T-cell (primary cell): ENCODE measurements around the gene ANKRD63. TPM values are rescaled to one million over a fixed set of nuclear protein-coding genes. Genes with fewer than 3 reads are reported as not detected.
A peak's percentile ranks its signal among the peaks of the same experiment; 100 is the strongest.

Source experiments
- ATAC-seq, 4 experiments: fragments of 200-7000 bp in 3 of 4; fragments of 150-1000 bp in 1 of 4; cut with Tn5 transposase; replicated peaks in 1 of 4; 1 replicate in 3 of 4; 2 replicates in 1 of 4; pipeline ENCODE4 v1.10.0; 2021; ENCODE audit warnings: moderate library complexity in 3 of 4, mild to moderate bottlenecking in 2 of 4, moderate number of reproducible peaks in 1 of 4
- CTCF ChIA-PET, 2 donors: fragments of 300-600 bp; sonication (Branson Sonifier 250); formaldehyde crosslinking; loops; one replicate each; lab custom pipeline; 2022; ENCODE audit warnings: antibody characterized with exemption in 2 of 2; lab: Charles Lee
- POLR2A ChIA-PET, 2 donors: fragments of 300-600 bp; sonication (Branson Sonifier 250); formaldehyde crosslinking; loops; one replicate each; lab custom pipeline; 2022; ENCODE audit warnings: antibody characterized with exemption in 2 of 2; lab: Charles Lee
- DNase-seq, 35 experiments: peaks; one replicate each; pipeline versions ENCODE4 v3.0.0 to v3.0.0-alpha.2; 2013 to 2023
- H3K27ac ChIP-seq: one replicate; pipeline ENCODE4 v1.5.1; 2013; ENCODE audit warnings: low read length
- H3K27me3 ChIP-seq, 2 experiments: replicated peaks in 1 of 2; 1 replicate in 1 of 2; 2 replicates in 1 of 2; pipeline versions ENCODE4 v1.6.1 to v1.7.0; 2013; ENCODE audit warnings: low read length in 1 of 2, mixed read lengths in 1 of 2; ENCODE audit not compliant: control insufficient read depth in 2 of 2, insufficient read depth in 2 of 2; ENCODE audit errors: extremely low read depth in 1 of 2
- H3K36me3 ChIP-seq, 2 donors: 1 replicate in 1 of 2; 2 replicates in 1 of 2; pipeline versions ENCODE4 v1.6.1 to v1.7.0; 2013; ENCODE audit warnings: low read length in 1 of 2; ENCODE audit not compliant: control insufficient read depth in 2 of 2, insufficient read depth in 1 of 2; ENCODE audit errors: extremely low read depth in 1 of 2
- H3K4me1 ChIP-seq, 2 experiments: 1 replicate in 1 of 2; 2 replicates in 1 of 2; pipeline versions ENCODE4 v1.6.1 to v1.7.0; 2013; ENCODE audit warnings: low read length in 2 of 2, mixed read lengths in 1 of 2; ENCODE audit not compliant: insufficient read depth in 2 of 2, control insufficient read depth in 1 of 2; ENCODE audit errors: extremely low read depth in 1 of 2
- H3K4me3 ChIP-seq, 2 donors: 1 replicate in 1 of 2; 2 replicates in 1 of 2; pipeline versions ENCODE4 v1.5.1 to v1.7.0; 2013; ENCODE audit warnings: mild to moderate bottlenecking in 2 of 2, low read length in 1 of 2, moderate library complexity in 1 of 2; ENCODE audit not compliant: control insufficient read depth in 1 of 2; ENCODE audit errors: extremely low read depth in 1 of 2
- H3K9me3 ChIP-seq: 2 replicates; pipeline ENCODE4 v1.7.0; 2013
- H3K27ac Mint-ChIP-seq, 2 donors: one replicate each; pipeline ENCODE4 v1.8.0; 2020 to 2021; ENCODE audit warnings: mild to moderate bottlenecking in 2 of 2, mixed read lengths in 2 of 2
- H3K27me3 Mint-ChIP-seq, 2 donors: one replicate each; pipeline ENCODE4 v1.8.0; 2021 to 2022; ENCODE audit warnings: mixed read lengths in 2 of 2
- H3K36me3 Mint-ChIP-seq: one replicate; pipeline ENCODE4 v1.8.0; 2021; ENCODE audit warnings: mixed read lengths
- H3K4me1 Mint-ChIP-seq, 3 donors: one replicate each; pipeline ENCODE4 v1.8.0; 2020 to 2022; ENCODE audit warnings: mixed read lengths in 3 of 3, mild to moderate bottlenecking in 1 of 3
- H3K4me3 Mint-ChIP-seq, 3 donors: one replicate each; pipeline ENCODE4 v1.8.0; 2020 to 2022; ENCODE audit warnings: mild to moderate bottlenecking in 3 of 3, mixed read lengths in 3 of 3, moderate library complexity in 3 of 3
- H3K9me3 Mint-ChIP-seq, 3 donors: one replicate each; pipeline ENCODE4 v1.8.0; 2020 to 2022; ENCODE audit warnings: mixed read lengths in 3 of 3
- WGBS: methylation state at CpG from one replicate; pipeline ENCODE4 v1.1.5; 2013; ENCODE audit warnings: missing lambda C conversion rate; ENCODE audit not compliant: insufficient coverage; 5-methylcytosine and 5-hydroxymethylcytosine counted together
- total RNA-seq, 35 experiments: library from RNA in 6 of 35; stranded (reverse) in 6 of 35; fragments of 120-200 nt in 1 of 35; gene quantifications; one replicate each; pipeline versions ENCODE4 v1.2.1 to v1.2.4 and lab custom pipeline; 2013 to 2026

Gene ANKRD63
- total RNA-seq, 5 donors from 2014 or later (not counting 1 experiment from before 2014, with no cell fraction given): 0.23 to 0.38 TPM; not detected in 3

DNA sequence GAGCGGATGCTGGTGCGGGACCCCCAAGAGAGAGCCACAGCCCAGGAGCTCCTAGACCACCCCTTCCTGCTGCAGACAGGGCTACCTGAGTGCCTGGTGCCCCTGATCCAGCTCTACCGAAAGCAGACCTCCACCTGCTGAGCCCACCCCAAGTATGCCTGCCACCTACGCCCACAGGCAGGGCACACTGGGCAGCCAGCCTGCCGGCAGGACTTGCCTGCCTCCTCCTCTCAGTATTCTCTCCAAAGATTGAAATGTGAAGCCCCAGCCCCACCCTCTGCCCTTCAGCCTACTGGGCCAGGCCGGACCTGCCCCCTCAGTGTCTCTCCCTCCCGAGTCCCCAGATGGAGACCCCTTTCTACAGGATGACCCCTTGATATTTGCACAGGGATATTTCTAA is 6.9 kb downstream of the ANKRD63 start:
- Mint-ChIP-seq H3K4me3 (no peak overlapping the region), H3K36me3 (no peaks in the 10 kb centered on the region), H3K9me3 (no peaks in the 10 kb centered on the region), H3K27me3 (peaks cover 4 to 37% of the 10 kb centered on the region in 2 donors), H3K27ac (no peak overlapping the region), H3K4me1 (peaks cover 4 to 5% (median 4%) of the 10 kb centered on the region in 3 donors)
- ATAC-seq (no peak), DNase-seq (no peak)
- no peak overlapping the region for H3K27ac ChIP-seq
- WGBS: 95% methylated on average over 7 of the region's 7 CpGs
- H3K36me3 ChIP-seq: no peaks in the 10 kb centered on the region
- H3K9me3 ChIP-seq: no peaks in the 10 kb centered on the region
- ChIA-PET CTCF (interaction anchor here (0.5 to 3.8 kb wide), 4 partner anchors 58 to 590 kb away, joined by 4 to 39 read pairs (median 4); no protein-coding TSS in a partner anchor), POLR2A (interaction anchor here in 1 of 2 donors (0.6 kb wide), 1 partner anchor 695 kb away, joined by 10 read pairs; no protein-coding TSS in a partner anchor)
- H3K4me3 ChIP-seq: no peak overlapping the region
- H3K27me3 ChIP-seq: peaks cover 0 to 48% of the 10 kb centered on the region in 2 experiments
- peaks cover 0 to 21% of the 10 kb centered on the region in 2 experiments for H3K4me1 ChIP-seq

DNA sequence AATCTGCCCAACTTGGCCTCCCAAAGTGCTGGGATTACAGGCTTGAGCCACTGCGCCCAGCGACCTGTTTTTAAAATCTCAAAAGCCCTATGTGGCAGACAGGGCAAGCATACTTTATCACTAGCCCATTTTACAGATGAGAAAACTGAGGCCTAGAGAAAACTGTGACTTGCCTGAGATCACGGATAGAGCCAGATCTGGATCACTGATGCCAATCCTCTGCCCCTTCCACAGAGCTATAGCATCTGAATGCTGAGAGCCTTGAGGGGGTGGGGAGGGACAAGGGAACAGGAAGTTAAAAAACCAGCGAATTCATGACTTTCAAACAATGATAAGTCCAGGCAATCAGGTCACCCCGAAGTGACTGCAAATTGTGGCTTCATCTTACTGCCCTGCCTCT is 7.3 kb downstream of the ANKRD63 start:
- Histone ChIP-seq H3K4me1 (peaks cover 0 to 21% of the 10 kb centered on the region in 2 experiments), H3K9me3 (no peaks in the 10 kb centered on the region), H3K4me3 (no peak overlapping the region), H3K36me3 (no peaks in the 10 kb centered on the region), H3K27me3 (peaks cover 0 to 44% of the 10 kb centered on the region in 2 experiments), H3K27ac (no peak overlapping the region)
- no peak for ATAC-seq
- H3K36me3 Mint-ChIP-seq: no peaks in the 10 kb centered on the region
- H3K4me3 Mint-ChIP-seq: no peak overlapping the region
- H3K4me1 Mint-ChIP-seq: peaks cover 4 to 5% (median 4%) of the 10 kb centered on the region in 3 donors
- H3K9me3 Mint-ChIP-seq: no peaks in the 10 kb centered on the region
- H3K27me3 Mint-ChIP-seq: peaks cover 3 to 33% of the 10 kb centered on the region in 2 donors
- 61% methylated on average over 4 of the region's 5 CpGs for WGBS
- no peak overlapping the region for H3K27ac Mint-ChIP-seq
- CTCF ChIA-PET: interaction anchor here (0.5 to 3.8 kb wide), 8 partner anchors 29 to 589 kb away, joined by 3 to 39 read pairs (median 4); no protein-coding TSS in a partner anchor
- DNase-seq: no peak
- POLR2A ChIA-PET: interaction anchor here in 1 of 2 donors (0.6 kb wide), 1 partner anchor 235 kb away, joined by 3 read pairs; no protein-coding TSS in a partner anchor

GRCh38 chr15:40274350-40275274 is 8.3 kb downstream of the ANKRD63 start:
- peaks cover 3 to 28% of the 10 kb centered on the region in 2 donors for H3K27me3 Mint-ChIP-seq
- ChIA-PET CTCF (interaction anchor here (0.6 to 3.8 kb wide), 34 partner anchors 9 to 588 kb away, joined by 3 to 48 read pairs (median 4); partner anchors contain the start of genes PLCB2 (in 1 of the 2) and SRP14 (in 1 of the 2)), POLR2A (interaction anchor here in 1 of 2 donors (0.6 kb wide), 2 partner anchors 234 to 417 kb away, joined by 3 to 8 read pairs; no protein-coding TSS in a partner anchor)
- peak; percentile 69 to 93 (median 84) for DNase-seq
- H3K4me1 ChIP-seq: peaks cover 0 to 19% of the 10 kb centered on the region in 2 experiments
- H3K36me3 Mint-ChIP-seq: no peaks in the 10 kb centered on the region
- no peak overlapping the region for H3K27ac ChIP-seq
- no peaks in the 10 kb centered on the region for H3K9me3 Mint-ChIP-seq
- ATAC-seq: peak; percentile 73 to 84 (median 80)
- no peak overlapping the region for H3K4me3 ChIP-seq
- peaks cover 0 to 36% of the 10 kb centered on the region in 2 experiments for H3K27me3 ChIP-seq
- H3K36me3 ChIP-seq: no peaks in the 10 kb centered on the region
- no peak overlapping the region for H3K27ac Mint-ChIP-seq
- 58% methylated on average over 23 of the region's 26 CpGs for WGBS
- H3K4me3 Mint-ChIP-seq: no peak overlapping the region
- H3K9me3 ChIP-seq: no peaks in the 10 kb centered on the region
- peaks cover 4 to 5% (median 4%) of the 10 kb centered on the region in 3 donors for H3K4me1 Mint-ChIP-seq

DNA sequence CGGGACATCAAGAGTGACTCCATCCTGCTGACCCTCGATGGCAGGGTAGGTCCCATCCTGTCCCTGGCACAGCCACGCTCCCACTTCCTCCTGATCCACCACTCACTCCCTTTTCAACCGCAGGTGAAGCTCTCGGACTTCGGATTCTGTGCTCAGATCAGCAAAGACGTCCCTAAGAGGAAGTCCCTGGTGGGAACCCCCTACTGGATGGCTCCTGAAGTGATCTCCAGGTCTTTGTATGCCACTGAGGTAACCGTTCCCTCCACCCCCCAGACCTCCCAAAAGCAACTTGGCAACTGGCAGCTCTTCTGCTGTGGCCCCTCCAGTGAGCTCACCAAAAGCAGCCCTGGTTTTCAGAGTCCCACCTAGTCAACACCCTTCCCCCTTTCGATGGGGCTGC is 9.4 kb downstream of the ANKRD63 start:
- DNase-seq (no peak), ATAC-seq (no peak)
- WGBS: 72% methylated on average over 7 of the region's 9 CpGs
- no peaks in the 10 kb centered on the region for H3K36me3 Mint-ChIP-seq
- no peak overlapping the region for H3K27ac Mint-ChIP-seq
- ChIA-PET CTCF (interaction anchor here (0.6 to 3.8 kb wide), 14 partner anchors 9 to 587 kb away, joined by 3 to 48 read pairs (median 8); no protein-coding TSS in a partner anchor), POLR2A (interaction anchor here in 1 of 2 donors (0.6 kb wide), 1 partner anchor 948 kb away, joined by 3 read pairs; no protein-coding TSS in a partner anchor)
- no peak overlapping the region for H3K4me3 ChIP-seq
- H3K4me1 Mint-ChIP-seq: peaks cover 0 to 5% (median 0%) of the 10 kb centered on the region in 3 donors
- H3K4me1 ChIP-seq: peaks cover 0 to 13% of the 10 kb centered on the region in 2 experiments
- H3K27ac ChIP-seq: no peak overlapping the region
- H3K27me3 Mint-ChIP-seq: peaks cover 0 to 18% of the 10 kb centered on the region in 2 donors
- no peaks in the 10 kb centered on the region for H3K36me3 ChIP-seq
- H3K4me3 Mint-ChIP-seq: no peak overlapping the region
- peaks cover 0 to 24% of the 10 kb centered on the region in 2 experiments for H3K27me3 ChIP-seq
- no peaks in the 10 kb centered on the region for H3K9me3 ChIP-seq
- H3K9me3 Mint-ChIP-seq: no peaks in the 10 kb centered on the region

DNA sequence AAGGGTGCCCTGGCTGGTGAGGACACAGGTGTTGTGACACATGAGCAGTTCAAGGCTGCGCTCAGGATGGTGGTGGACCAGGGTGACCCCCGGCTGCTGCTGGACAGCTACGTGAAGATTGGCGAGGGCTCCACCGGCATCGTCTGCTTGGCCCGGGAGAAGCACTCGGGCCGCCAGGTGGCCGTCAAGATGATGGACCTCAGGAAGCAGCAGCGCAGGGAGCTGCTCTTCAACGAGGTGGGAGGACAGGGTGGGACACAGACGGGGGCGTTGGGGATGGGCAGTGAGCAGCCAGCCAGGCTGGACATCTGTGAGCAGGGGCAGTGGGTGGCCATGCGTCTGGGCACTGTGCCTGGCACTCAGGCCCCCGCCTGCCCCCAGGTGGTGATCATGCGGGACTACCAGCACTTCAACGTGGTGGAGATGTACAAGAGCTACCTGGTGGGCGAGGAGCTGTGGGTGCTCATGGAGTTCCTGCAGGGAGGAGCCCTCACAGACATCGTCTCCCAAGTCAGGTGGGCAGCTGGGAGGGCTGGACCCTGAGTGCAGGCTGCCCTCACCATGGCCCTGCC is 10.3 kb downstream of the ANKRD63 start:
- no peaks in the 10 kb centered on the region for H3K9me3 Mint-ChIP-seq
- no peak overlapping the region for H3K27ac Mint-ChIP-seq
- ChIA-PET CTCF (interaction anchor here (0.6 to 3.8 kb wide), 5 partner anchors 55 to 441 kb away, joined by 3 to 48 read pairs (median 18); no protein-coding TSS in a partner anchor), POLR2A (no interaction called here)
- ATAC-seq: no peak
- no peaks in the 10 kb centered on the region for H3K9me3 ChIP-seq
- no peaks in the 10 kb centered on the region for H3K36me3 ChIP-seq
- peaks cover 0 to 11% of the 10 kb centered on the region in 2 experiments for H3K4me1 ChIP-seq
- peaks cover 0 to 11% of the 10 kb centered on the region in 2 donors for H3K27me3 Mint-ChIP-seq
- no peak overlapping the region for H3K4me3 ChIP-seq
- no peak overlapping the region for H3K4me3 Mint-ChIP-seq
- 74% methylated on average over 20 of the region's 20 CpGs for WGBS
- H3K36me3 Mint-ChIP-seq: no peaks in the 10 kb centered on the region
- peaks cover 0 to 5% (median 0%) of the 10 kb centered on the region in 3 donors for H3K4me1 Mint-ChIP-seq
- H3K27ac ChIP-seq: no peak overlapping the region
- DNase-seq: no peak
- H3K27me3 ChIP-seq: peaks cover 0 to 16% of the 10 kb centered on the region in 2 experiments
